Medulla oblongata (tissue), 1 donor: ENCODE results near the gene PFKFB1.

ENCODE experiments used
- DNase-seq: peaks from one replicate; pipeline ENCODE4 v3.0.0-alpha.2; 2015; ENCODE audit errors: extremely low spot score

Gene PFKFB1

GRCh38 chrX:54922547-54922946, 71.4 kb downstream of the PFKFB1 start:
- DNase-seq: no peak

- peak; percentile 76 for DNase-seq
These were observed 72.5 kb downstream of the PFKFB1 start for GRCh38 chrX:54921427-54922021.

GRCh38 chrX:54920610-54921426, 73.2 kb downstream of the PFKFB1 start, which contains the start of gene TRO:
TSS of gene TRO (plus strand) at chrX:54920824. CDS start at chrX:54922247, 1,423 bp downstream.
- peak; percentile 2 for DNase-seq

- no peak for DNase-seq
These were observed 84.0 kb downstream of the PFKFB1 start for GRCh38 chrX:54909941-54910340.

- no peak for DNase-seq
These were observed 99.8 kb downstream of the PFKFB1 start for GRCh38 chrX:54894159-54894558.

GRCh38 chrX:54891573-54891972, 102.4 kb downstream of the PFKFB1 start:
- DNase-seq: peak; percentile 64

- DNase-seq: no peak
These were observed 108.2 kb downstream of the PFKFB1 start for GRCh38 chrX:54885740-54886139.
